ENCODE results near the gene UBXN6. TPM values are rescaled to one million over a fixed set of nuclear protein-coding genes. Genes with fewer than 3 reads are reported as not detected.

Gene UBXN6
- total RNA-seq, 1 experiment from 2014 or later: 34.1 TPM

- no peak overlapping the region for H4K8ac ChIP-seq (replicated peaks; ENCODE audit: insufficient read length, low read depth, low read length)
- H3K4me1 Mint-ChIP-seq: peaks cover 10 to 14% of the 10 kb centered on the region in 2 experiments
- no peaks in the 10 kb centered on the region for H3K4me1 ChIP-seq (ENCODE audit: insufficient read depth, low read length)
- peak overlapping the region; percentile 87 for H3K4me2 ChIP-seq (ENCODE audit: insufficient read depth, insufficient read length, low read length)
- H3K27me3 ChIP-seq (ENCODE audit: insufficient read depth, low read length): no peaks in the 10 kb centered on the region
- WGBS (ENCODE audit: extremely low coverage, insufficient read length, low lambda C conversion rate): no CpG with 5 or more reads among the region's 15 CpGs
- no peak overlapping the region for H2BK15ac ChIP-seq (ENCODE audit: low read depth, low read length)
- no peak for DNase-seq
- H2BK12ac ChIP-seq (ENCODE audit: insufficient read length, low read depth, low read length): no peak overlapping the region
- no peaks in the 10 kb centered on the region for H3K9me3 ChIP-seq (ENCODE audit: control insufficient read depth, low read depth, low read length)
- H2BK120ac ChIP-seq (ENCODE audit: low read depth, low read length, poor library complexity, severe bottlenecking): no peak overlapping the region
- H2AK5ac ChIP-seq (ENCODE audit: insufficient read length, low read length): no peak overlapping the region
- peak overlapping the region in 2 of 3 experiments; percentile 78 to 96; a peak in 2 of 7 replicates for H3K27ac Mint-ChIP-seq
- no peak overlapping the region for H3K14ac ChIP-seq (ENCODE audit: insufficient read depth, low read length)
- no peak overlapping the region for H3K27ac ChIP-seq (ENCODE audit: insufficient read length, low read depth, low read length)
- peaks cover 4% of the 10 kb centered on the region for H4K20me1 ChIP-seq (ENCODE audit: control insufficient read depth, insufficient read depth, insufficient read length)
- H3K56ac ChIP-seq (ENCODE audit: insufficient read length, low read depth, low read length): no peak overlapping the region
- H3K79me1 ChIP-seq (ENCODE audit: insufficient read depth, low read depth, low read length, poor library complexity, severe bottlenecking): no peaks in the 10 kb centered on the region
- H3K23ac ChIP-seq (ENCODE audit: insufficient read length, low read depth, low read length): no peak overlapping the region
- no peak overlapping the region for H3T11ph ChIP-seq (ENCODE audit: low read length)
- H2BK20ac ChIP-seq (ENCODE audit: low read depth, low read length, poor library complexity, severe bottlenecking): no peak overlapping the region
- H4K91ac ChIP-seq (ENCODE audit: insufficient read length, low read depth, low read length): no peak overlapping the region
- no peak overlapping the region for H4K5ac ChIP-seq (ENCODE audit: insufficient read length, low read depth, low read length)
- H3K9ac ChIP-seq (ENCODE audit: extremely low read depth, insufficient read length, low read length): no peak overlapping the region
- no peak overlapping the region for H2BK5ac ChIP-seq (ENCODE audit: insufficient read length, low read length)
- H3K23me2 ChIP-seq (ENCODE audit: insufficient read length, low read depth, low read length, poor library complexity, severe bottlenecking): peaks cover 9% of the 10 kb centered on the region
- H3K4me3 Mint-ChIP-seq: peak overlapping the region; percentile 83 to 85
- H3K18ac ChIP-seq (ENCODE audit: insufficient read length, low read depth, low read length): no peak overlapping the region
- peaks cover 0 to 3% of the 10 kb centered on the region in 2 experiments; a peak in 1 of 5 replicates for H3K9me3 Mint-ChIP-seq
- peaks cover 2 to 17% (median 5%) of the 10 kb centered on the region in 3 experiments; a peak in 3 of 7 replicates for H3K36me3 Mint-ChIP-seq (ENCODE audit: insufficient read depth in 1 of 3, low read depth in 3 of 3)
- no peak overlapping the region for H2AFZ ChIP-seq (ENCODE audit: low read length)
- TF ChIP-seq, protein P1, sequence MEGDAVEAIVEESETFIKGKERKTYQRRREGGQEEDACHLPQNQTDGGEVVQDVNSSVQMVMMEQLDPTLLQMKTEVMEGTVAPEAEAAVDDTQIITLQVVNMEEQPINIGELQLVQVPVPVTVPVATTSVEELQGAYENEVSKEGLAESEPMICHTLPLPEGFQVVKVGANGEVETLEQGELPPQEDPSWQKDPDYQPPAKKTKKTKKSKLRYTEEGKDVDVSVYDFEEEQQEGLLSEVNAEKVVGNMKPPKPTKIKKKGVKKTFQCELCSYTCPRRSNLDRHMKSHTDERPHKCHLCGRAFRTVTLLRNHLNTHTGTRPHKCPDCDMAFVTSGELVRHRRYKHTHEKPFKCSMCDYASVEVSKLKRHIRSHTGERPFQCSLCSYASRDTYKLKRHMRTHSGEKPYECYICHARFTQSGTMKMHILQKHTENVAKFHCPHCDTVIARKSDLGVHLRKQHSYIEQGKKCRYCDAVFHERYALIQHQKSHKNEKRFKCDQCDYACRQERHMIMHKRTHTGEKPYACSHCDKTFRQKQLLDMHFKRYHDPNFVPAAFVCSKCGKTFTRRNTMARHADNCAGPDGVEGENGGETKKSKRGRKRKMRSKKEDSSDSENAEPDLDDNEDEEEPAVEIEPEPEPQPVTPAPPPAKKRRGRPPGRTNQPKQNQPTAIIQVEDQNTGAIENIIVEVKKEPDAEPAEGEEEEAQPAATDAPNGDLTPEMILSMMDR (conservative IDR thresholded peaks at IDR 0.05): no peak
- H3K27me3 Mint-ChIP-seq (ENCODE audit: low read depth): peaks cover 6% of the 10 kb centered on the region; the same call in 1 of the 2 replicates
- no peak overlapping the region for H3K4ac ChIP-seq (ENCODE audit: low read depth, low read length)
- no peaks in the 10 kb centered on the region; the same call in 1 of the 2 replicates for H3K79me2 ChIP-seq (ENCODE audit: insufficient read depth, low read length)
Observed at GRCh38 chr19:4455719-4456475, 1.7 kb downstream of the UBXN6 start.

All from H9 (cell line).